Fibroblast of the conjunctiva (primary cell): ENCODE measurements around the gene EIF5A.
"Not testable (repeated sequence)": the region's sequence is repeated elsewhere in the genome, so short reads cannot be mapped to it uniquely, and the experiment has no call there.

ENCODE experiments used
- DNase-seq: peaks from one replicate; pipeline ENCODE4 v3.0.0-alpha.2; 2010; ENCODE audit warnings: low read depth

Gene EIF5A

GRCh38 chr17:7332600-7333069 lies 25.2 kb downstream of the EIF5A start:
- not testable (repeated sequence) for DNase-seq

DNA sequence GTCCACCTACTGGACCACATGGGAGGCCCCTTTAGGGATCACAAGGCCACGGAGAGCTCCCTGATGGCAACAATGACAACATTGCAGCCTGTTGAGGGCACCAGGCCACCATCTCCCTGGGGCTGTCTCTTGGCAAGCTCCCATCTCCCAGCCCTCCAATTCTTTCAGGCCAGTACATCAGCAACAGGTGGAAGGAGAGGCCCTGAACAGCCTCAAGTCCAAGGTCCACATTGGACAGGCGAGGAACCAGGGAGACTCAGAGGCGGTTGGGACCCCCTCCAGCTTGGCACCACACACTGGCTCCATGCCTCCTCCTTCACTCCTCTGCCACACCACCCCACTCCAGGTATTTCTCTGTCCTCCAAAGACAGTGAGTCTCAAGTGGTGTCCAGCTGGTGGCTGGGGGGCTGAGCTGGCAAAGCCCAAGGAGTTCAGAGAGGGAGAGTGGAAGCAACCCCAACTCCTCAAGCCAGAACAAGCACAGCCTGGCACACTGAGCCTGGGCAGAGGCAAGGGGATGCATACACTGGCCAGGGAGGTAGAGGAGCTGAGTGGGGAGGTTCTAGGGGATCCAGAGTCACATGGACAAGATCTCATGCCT lies 27.6 kb downstream of the EIF5A start:
- no peak for DNase-seq

DNA sequence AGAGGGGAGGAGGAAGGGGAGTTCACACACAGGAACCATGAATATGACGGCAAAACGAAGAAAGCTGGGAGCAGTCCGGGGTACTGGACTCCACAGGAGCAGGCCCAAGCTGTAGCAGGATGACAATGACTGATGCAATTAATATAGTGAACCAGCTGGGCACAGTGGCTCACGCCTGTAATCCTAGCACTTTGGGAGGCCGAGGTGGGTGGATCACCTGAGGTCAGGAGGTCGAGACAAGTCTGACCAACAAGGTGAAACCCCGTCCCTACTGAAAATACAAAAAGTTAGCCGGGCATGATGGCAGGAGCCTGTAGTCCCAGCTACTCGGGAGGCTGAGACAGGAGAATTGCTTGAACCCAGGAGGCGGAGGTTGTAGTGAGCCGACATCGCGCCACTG lies 28.3 kb downstream of the EIF5A start:
- DNase-seq = not testable (repeated sequence)

DNA sequence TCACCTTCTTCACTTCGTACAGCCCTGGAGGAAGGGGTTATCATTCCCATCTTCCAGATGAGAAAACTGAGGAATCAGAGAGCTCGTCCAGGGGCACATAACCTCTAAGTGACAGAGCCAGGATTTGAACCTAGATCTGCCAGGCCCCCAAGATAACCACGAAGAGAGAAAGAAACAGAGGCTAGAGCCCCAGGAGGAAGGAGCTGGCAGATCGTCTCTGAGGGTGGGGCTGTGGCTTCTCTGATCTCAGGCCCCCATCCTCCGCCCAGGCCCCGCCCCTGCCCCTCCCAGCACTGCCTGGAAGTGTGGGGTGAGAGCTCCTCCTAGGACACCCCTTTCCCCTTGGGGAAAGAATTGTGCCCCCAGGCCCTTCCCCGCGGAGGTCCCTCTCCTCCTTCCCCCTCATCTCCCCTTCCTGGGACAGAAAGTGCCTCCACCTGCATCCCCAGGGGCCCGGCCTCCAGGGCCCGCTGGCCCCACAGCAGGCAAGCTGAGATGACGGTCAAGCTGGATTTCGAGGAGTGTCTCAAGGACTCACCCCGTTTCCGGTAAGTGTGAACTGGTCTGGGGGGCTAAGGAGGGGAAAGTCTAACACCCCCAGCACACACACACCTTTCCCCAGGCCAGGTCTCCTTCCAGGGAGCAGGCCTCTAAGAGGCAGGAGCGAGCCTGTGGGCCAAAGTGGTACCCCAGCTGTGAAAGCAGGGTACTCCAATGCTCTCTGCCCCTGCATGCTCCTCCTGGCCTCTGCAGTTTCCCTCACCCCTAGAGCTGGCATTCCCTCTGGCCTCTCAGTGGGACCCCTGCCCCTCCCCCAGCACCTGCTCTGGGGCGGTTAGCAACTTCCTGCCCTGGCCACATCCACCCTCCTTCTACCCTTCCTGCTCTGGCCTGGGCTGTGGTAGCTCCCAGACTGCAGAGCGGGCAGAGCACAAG lies 29.1 kb downstream of the EIF5A start, which contains the start of gene ACAP1:
Gene ACAP1, plus strand, starts transcription at position 290 of the 936 bp plus-strand sequence. Its CDS starts 206 bp downstream, at position 496.
- DNase-seq = no peak

- not testable (repeated sequence) for DNase-seq
Observed at GRCh38 chr17:7337600-7337999, 30.2 kb downstream of the EIF5A start.

DNA sequence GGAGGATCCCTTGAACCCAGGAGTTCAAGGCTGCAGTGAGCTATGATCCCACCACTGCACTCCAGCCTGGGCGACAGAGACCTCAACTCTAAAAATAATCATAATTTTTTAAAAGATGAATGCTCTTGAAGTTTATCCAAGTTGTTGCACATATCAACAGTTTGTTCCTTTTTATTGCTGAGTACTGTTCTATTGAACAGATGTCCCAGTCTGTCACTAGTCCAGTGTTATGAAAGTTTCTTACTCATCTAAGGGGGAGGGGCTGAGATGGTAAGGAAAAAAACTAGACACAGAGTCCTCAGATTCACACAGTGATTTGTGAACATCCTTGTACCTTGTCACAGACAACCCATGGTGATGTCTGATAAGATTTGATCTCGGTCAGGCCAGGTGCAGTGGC lies 32.8 kb downstream of the EIF5A start:
- no peak for DNase-seq

GRCh38 chr17:7341842-7342241 lies 34.4 kb downstream of the EIF5A start:
- no peak for DNase-seq

DNA sequence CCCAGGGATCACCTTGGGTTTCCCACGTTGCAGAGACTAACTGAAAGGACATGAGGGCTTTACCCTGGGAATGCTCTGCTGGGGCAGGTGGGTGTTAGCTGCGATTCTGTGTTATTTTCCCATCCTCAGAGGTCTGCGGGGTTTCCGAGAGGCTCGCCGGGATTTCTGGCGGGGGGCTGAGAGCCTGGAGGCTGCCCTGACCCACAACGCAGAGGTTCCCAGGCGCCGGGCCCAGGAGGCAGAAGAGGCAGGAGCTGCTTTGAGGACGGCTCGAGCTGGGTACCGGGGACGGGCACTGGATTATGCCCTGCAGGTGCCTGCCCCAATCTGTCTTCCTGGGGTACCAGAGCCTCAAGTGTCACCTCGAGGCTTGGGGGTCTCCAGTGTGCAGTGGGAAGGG lies 35.8 kb downstream of the EIF5A start:
- no peak for DNase-seq

DNA sequence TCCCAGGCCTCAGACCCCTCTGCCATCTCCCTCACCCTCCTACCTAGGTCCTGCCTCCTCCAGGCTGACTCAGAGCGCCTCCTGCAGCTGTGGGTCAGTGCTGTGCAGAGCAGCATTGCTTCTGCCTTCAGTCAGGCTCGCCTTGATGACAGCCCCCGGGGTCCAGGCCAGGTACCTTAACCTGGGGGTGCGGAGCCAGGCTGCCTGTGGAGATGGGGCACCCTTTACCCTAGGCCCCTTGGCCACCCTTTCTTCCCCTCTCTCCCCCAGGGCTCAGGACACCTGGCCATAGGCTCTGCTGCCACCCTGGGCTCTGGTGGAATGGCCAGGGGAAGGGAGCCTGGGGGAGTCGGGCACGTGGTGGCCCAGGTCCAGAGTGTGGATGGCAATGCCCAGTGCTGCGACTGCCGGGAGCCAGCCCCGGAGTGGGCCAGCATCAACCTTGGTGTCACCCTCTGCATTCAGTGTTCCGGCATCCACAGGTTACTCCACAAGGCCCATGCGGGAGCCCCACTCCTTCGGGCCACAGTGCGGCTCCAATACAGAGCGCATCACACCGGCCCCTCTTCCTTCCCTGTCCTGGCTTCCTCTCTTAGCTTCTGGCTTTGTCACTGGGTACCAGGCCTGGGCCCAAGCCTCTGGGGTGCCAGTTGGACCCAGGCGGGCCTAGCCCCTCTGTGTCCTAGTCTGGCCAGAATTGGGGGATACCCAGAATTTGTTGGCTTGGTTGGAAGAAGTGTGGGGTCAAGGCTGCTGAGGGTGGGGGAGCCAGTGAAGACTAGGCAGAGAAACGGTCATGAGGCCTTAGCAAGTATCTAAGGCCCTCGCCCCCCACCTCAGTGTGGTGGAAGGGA lies 39.6 kb downstream of the EIF5A start:
- no peak for DNase-seq

DNA sequence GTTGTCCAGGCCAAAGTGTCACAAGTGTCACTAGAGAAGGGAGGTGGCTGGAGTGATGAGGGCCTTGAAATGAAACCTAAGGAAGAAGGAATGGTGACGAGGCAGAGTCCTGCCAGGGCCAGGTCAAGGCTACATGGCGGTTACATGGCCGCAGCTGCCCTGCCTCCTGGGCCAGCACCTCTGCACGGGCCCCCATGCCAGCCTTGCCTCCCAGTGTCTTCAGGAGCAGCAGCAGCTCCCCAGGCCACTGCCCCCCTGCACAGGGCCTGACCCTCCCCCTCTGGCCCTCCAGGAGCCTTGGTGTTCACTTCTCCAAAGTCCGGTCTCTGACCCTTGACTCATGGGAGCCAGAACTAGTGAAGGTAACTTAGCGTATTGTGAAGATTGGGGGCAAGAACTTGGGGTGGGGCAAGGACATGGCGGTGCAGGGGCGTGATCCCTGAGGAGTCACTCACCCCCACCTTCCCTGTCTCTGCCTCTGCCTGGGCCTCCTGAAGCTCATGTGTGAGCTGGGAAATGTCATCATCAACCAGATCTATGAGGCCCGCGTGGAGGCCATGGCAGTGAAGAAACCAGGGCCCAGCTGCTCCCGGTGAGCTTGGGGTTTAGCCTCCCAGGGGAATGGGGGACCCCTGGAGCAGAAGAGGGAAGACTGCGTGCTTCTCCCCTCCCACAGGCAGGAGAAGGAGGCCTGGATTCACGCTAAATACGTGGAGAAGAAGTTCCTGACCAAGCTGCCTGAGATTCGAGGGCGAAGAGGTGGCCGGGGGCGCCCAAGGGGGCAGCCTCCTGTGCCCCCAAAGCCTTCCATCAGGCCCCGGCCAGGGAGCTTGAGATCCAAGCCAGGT lies 40.4 kb downstream of the EIF5A start:
- DNase-seq = no peak

DNA sequence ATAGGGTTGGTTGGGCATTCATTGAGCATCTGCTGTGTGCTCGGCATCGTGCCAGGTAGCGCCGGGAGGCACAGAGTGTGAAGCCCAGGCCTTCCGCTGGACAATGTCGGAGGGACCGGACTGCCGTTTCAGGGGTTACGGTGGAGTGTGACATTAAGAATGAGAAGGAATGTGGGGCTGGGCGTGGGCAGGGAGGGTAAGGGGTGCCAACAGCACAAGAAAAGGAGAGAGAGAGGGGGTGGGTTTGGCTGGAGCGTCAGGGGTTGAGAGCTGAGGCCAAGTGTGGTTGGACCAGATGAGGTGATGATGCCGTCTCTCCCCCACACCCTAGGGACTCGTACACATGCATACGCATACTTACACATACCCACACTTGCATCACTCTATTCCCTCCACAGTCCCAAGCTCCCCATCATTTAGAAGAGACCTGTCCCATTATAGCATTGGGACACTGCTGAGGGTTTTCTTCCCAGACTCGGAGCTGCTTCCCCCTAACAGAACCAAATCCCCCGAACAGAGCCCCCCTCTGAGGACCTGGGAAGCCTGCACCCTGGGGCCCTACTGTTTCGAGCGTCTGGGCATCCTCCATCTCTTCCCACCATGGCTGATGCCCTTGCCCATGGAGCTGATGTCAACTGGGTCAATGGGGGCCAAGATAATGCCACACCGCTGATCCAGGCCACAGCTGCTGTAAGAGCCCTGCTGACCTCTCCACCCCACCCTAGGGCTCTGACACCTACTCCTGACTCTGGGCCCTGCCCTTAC lies 41.2 kb downstream of the EIF5A start:
- DNase-seq = no peak

DNA sequence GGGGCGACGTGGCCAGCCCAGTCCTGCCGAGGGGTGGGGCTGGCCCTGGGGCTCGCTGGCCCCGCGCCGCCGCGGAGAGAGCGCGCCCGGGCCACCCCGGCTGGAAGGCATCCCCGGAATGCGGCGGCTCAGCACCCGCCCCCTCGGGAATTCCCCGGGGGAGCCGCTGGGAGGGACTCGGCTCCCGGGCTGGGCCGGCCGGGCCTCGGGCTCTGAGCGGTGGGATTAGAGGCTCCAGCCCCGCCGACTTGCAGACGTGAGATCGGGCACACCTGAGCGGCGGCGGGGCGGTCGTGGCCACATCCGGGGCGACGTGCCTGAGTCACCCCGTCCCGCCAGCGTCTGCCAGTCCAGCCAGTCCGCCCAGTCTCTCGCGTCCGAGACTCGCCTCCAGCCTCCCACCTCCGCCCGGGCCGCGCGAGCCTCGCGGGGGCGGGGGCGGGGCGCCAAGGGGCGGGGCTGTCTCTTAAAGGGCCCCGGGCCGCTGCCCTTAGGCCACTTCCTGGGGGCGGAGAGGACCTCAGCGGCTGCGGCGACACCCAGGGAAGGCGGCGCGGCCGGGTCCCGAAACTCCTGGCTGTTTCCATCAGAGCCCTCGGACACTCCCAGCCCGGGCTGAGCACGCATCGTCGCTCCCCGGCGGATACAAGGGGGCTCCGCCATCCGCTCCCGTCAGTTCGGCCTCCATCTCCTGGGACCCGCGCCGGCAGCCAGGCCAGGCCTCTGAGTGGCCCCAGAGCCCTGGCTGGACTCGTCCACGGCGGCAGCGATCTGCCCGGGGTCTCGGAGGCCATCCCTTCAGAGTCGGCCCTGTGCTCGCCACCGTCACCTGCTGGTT lies 44.5 kb downstream of the EIF5A start, which contains the start of gene KCTD11:
Gene KCTD11, plus strand, starts transcription at position 498 of the 838 bp plus-strand sequence.
- peak; percentile 72 for DNase-seq

DNA sequence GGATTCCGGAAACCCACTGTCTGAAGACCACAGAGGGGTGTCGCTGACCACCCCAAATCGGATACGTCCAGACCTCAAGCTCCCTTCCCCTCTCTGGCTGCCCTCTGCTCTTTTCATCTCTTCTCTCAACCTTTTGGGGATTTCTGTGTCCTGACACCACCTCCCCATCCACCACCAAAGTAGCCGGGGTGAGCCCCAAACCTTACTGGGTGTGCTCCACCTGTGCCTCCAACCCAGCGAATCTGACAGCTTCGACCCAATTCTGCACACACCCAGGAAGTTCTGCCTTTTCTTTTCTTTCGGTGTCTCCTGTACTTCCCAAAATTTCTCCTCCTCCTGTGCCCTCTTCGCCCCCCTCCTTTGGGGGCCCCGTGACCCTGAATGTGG lies 45.1 kb downstream of the EIF5A start:
- no peak for DNase-seq

DNA sequence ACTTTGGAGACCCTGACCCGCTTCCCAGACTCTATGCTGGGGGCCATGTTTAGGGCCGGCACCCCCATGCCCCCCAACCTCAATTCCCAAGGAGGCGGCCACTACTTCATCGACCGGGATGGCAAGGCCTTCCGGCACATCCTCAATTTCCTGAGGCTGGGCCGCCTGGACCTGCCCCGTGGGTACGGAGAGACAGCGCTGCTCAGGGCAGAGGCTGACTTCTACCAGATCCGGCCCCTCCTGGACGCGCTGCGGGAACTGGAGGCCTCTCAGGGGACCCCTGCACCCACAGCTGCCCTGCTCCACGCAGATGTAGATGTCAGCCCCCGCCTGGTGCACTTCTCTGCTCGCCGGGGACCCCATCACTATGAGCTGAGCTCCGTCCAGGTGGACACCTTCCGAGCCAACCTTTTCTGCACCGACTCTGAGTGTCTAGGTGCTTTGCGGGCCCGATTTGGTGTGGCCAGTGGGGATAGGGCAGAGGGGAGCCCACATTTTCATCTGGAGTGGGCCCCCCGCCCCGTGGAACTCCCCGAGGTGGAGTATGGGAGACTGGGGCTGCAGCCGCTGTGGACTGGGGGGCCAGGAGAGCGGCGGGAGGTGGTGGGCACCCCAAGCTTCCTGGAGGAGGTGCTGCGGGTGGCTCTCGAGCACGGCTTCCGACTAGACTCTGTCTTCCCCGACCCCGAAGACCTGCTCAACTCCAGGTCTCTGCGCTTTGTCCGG lies 45.6 kb downstream of the EIF5A start:
- DNase-seq = no peak

GRCh38 chr17:7354262-7354843 lies 46.9 kb downstream of the EIF5A start:
- DNase-seq = no peak

DNA sequence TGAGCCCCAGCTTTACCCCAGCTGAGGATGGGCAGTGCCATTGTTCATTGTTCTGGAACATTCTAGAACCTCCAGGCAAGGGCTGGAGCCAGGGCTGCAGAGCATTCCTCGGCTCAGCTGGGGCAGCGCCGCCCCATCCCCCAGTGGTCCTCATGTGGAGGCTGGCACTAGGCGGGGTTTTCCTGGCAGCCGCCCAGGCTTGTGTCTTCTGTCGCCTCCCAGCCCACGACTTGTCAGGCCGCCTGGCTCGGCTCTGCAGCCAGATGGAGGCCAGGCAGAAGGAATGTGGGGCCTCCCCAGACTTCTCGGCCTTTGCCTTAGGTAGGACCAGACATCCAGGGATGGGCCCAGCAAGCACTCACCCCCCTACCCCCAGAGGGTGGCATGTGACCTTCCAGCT lies 47.6 kb downstream of the EIF5A start, which contains the start of gene TMEM95:
Gene TMEM95, plus strand, starts transcription at position 104 of the 400 bp plus-strand sequence. Its CDS starts 49 bp downstream, at position 153.
- no peak for DNase-seq

DNA sequence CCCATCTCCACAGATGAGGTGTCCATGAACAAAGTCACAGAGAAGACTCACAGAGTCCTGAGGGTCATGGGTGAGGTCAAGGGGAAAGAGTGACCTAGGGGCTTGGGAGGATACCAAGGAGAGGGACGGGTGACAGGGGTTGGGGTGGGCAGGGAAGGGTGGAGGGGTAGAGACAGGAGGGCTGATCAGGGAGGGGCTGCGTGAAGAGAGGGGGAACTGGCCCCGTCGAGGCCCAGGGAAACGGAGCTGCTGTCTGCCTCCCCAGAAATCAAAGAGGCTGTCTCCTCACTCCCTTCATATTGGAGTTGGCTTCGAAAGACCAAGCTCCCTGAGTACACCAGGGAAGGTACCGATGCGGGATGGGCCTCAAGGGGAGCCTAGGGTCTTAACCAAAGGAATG lies 48.1 kb downstream of the EIF5A start:
- no peak for DNase-seq

DNA sequence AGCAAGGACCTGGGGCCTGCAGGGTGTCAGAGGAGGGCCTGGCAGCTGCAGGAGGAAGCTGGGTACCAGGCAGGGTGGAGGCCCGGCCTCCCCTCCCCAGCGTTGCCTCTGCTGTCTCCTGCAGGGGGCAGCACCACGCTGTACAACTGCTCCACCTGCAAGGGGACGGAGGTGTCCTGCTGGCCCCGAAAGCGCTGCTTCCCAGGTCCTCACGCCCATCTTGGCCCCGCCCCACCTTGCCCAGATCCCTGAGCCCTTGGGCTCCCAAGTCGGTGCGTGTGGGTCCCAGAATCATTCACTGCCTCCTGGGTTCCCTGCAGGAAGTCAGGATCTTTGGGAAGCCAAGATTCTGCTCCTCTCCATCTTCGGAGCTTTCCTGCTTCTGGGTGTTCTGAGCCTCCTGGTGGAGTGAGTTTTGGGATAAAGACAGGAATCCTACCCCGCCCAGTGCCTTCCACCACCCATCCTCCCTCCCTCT lies 48.7 kb downstream of the EIF5A start:
- no peak for DNase-seq
